Measurements from ENCODE around the gene PREP.
A peak's percentile ranks its signal among the peaks of the same experiment; 100 is the strongest.
"Not testable (repeated sequence)": the region's sequence is repeated elsewhere in the genome, so short reads cannot be mapped to it uniquely, and the experiment has no call there.

PREP gene

DNA sequence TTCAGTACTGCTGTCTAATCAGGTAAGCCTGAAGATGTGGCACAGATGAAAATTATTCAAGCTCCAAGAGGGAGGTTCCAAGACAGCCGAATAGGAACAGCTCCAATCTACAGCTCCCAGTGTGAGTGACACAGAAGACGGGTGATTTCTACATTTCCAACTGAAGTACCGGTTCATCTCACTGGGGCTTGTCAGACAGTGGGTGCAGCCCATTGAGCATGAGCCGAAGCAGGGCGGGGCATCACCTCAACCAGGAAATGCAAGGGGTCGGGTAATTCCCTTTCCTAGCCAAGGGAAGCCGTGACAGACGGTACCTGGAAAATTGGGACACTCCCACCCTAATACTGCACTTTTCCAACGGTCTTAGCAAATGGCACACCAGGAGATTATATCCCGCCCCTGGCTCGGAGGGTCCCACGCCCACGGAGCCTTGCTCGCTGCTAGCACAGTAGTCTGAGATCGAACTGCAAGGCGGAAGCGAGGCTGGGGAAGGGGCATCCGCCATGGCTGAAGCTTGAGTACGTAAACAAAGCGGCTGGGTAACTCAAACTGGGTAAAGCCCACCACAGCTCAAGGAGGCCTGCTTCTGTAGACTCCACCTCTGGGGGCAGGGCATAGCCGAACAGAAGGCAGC, 64.4 kb downstream of the PREP start:
- DNase-seq = not testable (repeated sequence)

DNA sequence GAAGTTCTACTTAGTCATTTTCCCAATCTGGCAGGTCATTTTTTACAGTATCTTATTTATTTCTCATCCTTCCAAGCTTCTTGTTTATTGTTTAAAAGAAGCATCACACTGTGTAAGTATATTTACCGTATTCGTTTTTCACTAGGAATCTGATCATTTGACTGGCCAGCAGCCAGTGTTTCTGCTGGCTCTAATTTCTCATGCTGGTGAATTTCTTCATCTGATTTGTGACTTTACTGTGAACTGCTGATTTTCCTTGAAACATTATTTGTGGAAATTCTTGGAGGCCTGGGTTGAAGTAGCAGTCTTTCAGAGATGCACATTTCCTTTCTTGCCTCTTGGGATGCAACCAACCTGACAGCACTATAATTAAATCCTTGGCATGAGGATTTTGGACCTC, 65.9 kb downstream of the PREP start:
- no peak for DNase-seq

DNA sequence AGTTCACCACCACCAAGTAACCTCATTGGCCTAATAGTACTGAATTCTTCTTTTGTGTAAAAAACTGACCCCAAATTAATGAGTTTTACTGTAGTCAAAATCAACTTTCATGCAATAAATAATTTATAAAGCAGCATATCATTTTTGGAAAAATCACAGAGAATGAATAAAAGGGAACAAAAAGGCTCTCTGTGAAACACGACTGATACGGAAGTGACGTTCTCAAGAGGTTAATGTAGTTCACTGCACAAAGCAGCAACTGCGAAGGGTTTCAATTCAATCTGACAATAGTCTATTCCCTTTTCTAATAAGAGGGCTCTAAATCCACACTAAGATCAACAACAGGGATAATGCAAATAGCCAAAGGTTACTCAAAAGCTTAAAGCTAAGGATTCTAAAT, 70.3 kb downstream of the PREP start:
- DNase-seq = no peak

DNA sequence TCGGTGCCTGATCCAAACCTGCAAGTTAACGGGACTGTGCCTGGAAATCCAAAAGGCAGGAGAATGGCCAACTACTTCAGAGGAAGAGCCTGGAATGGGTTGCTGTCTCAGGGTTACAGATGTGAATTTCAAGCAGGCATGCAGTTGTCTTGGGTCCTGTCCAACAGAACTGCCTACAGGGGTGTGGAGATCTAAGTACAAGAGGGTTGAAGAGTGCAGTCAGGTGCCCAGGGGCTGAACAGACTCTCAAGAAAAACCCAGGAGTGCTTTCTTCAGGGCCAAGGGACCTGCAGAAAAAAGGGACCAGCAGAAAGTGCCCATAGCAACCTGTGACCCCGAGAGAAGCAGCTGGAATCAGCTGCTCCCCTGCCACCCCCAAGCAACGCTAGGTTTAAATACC, 71.0 kb downstream of the PREP start:
- no peak for DNase-seq

DNA sequence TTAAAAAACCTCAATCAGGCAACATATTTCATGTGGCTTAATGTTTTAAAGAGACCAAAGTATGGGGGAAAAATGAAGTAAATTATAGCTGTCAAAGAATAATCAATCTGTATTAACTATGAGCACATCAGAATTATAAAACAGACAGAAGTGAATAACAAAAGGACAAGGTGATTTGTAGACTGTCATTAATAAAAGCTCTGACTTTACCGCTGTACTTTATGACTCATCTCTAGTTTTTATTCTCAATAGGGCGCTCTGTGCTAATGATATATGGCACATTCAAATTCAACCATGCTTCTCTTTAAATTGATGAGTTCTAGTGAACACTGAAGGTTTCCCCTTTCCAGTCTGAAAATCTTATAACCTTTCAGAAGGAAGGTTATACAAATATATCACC, 72.0 kb downstream of the PREP start:
- DNase-seq = no peak

DNA sequence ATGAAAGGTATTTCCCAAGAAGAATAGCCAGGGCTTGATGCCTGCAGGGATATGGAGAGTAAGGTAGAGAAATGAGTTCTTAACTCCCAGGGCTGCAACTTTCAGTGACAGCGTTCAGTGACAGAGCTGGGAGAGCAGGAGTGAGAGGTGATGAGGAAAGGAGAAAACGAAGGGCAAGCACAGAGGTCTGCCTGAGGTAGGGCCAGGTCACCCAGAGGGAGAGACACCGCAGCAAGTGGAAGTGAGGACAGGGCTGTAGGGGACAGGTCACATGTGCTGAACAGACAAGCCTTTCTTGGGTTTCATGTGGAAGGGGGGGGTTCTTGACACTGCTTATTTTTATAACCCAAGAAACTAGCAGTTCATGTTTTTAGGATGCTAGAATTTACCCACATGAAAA, 72.5 kb downstream of the PREP start:
- no peak for DNase-seq

DNA sequence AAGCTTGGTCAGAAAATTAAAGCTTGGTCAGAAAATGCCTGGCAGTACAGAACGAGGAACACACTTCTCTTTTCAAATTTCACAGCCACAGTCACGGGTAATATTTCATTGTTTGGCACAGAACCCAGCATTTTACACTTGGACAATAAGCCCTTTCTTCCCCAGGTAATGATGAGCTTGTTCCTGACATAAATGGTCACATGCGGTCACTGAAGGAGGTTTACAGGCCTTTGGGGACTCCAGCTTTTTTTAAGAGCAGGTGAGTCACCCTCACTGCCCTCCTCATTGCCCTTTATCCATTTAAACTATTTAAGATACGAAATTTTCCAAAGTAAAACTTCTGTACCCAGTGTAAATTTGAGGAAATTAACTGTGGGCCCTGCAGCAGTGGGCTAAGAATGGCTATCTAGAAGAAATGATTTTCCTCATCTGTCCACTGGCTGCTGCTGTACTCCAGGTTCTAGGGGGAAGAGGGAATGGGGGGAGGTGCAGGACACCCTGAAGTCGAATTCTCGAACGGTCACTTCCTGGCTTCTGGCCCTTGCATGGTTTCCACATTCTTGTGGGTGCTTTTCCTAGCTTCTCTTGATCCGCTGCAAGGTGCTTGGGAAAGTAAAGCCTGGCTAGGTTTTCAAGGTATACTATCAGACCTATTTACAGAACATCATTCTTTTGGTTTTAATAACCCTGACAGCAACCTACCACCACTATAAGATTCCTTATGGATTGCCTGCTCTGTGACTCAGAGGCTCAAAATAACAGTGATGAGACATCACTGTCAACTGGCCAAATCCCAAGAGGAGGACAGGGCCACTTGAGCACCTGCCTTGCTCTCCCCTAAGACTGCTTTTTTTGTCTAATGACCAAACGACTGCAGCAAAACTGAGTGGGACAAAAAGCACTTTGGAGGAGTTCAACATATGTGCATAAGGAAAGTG, 75.8 kb downstream of the PREP start:
- DNase-seq = peak; percentile 72

DNA sequence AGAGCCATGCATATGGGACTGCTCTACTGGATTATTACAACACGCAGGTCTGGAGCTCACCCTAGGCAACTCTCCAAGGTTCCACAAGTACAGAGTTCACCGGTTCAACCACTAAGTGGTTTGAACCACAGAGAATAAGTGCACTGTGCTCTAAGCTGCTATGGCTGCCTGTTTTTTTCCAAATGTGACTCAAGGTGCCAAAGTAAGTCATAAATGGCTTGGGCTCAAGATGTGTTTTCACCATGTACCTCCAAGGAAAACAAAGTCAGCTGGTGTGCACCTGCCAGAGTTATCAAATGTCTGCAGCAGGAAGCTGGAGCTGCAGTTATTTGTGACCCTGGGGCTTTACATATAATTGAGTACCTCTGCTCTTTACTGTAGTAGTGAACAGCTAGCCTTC, 76.7 kb downstream of the PREP start:
- DNase-seq = peak; percentile 94

DNA sequence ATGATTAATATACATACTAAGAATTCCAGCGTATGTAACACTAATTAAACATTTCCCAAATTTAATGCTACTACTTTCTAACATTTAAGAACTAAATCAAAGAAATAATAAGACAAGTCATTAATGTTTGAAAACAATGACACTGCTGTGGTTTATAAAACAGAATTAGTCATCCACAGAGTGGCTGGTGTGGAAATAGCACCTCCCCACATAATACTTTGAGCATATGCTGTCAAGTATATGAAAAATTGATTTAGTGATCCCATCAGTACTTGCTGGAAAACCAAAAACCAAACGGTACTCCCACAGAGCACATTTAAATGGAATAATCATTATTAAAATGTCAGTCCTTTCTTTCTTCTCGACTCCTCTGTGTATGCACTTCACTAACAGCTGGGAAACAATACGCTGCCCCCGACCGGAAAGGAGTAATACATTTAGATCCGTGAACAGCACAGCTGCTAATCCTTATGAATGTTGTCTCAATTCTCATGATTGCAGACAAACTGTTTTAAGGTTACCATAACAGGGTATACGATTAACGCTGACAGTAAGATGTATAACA, 78.4 kb downstream of the PREP start:
- peak; percentile 57 for DNase-seq

DNA sequence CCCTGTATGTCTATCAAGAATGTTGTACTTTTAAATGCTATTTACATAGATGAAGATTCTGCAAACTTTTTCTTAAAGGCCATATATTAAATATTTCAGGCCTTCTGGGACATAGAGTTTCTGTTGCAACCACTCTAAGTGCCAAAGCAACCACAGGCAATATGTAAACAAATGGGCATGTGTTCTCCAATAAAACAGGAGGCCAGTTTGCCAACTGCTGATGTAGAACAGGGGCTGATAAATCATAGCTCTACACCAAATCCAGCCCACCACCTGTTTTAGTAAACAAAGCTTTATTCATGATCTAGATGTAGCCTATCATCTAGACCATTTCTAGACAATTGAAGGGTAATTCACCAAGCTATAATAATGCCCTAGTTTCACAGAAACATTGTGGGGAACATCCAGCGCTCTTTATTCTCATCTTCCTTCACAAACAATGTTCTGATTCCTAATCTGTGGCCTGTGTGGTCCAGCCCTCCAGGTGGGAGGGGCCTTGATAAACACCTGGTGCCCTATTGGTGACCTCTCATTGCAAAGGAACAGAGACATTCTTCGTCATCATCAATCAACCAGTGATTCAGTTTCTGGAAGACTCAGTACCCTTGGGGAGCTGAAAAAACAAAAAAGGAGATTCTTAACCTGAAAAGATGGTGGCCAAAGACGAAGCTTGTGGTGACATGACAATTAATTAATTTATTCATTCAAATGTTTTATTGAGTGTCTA, 80.2 kb downstream of the PREP start:
- peak; percentile 75 for DNase-seq

DNA sequence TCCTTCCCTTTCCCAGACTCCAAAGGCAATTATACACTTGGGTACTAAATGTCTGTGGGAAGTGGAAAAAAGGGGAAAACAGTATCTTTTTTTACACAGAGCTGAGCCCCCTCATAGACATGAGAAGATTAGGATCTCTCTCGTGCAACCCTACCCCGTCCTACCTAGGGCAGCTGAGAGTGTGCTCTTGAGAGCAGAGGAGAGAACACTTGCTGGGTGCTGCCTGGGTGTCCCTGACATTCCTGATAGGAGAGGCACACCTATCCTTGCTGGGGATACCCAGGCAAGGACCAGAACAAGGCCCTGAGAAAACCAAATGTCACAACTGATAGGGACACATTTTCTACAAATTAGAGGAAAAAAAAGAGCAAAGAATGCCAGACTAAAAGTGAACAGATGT, 81.2 kb downstream of the PREP start:
- peak; percentile 82 for DNase-seq

DNA sequence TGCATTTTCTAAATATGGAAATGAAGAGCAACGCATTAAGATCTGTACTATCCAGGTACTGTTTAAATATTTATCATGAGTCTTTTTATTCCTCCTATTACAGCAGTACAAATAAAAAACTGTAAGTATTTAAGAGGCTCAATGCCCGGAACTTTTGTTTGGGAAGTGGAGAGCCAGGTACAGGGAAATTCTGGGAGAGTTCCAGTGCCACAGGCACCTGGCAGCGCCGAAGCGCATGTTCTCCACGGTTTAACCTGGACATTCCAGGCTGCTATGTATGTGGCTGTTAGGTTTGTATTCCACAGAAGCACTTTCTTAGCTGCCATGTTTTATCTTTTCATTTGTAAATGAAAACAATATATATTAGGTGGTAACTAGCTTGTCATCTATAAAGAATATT, 81.7 kb downstream of the PREP start:
- DNase-seq = no peak

DNA sequence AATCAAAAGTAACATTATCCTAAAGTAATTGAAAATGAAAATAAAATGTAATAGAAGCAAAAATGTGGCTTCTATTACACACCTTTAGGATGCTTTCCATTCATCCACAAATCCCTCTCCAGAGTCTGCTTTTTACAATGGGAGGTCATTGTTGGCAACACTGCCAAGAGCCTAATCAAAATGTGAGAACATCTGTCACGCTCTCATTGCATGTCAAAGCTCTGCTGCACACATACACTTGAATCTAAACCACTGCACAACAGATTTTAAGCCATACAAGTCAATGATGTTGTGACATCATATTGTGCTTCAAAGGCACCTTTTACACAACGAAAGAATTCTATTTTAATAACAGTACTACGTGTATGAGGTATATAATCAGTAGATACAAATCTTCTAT, 82.1 kb downstream of the PREP start:
- peak; percentile 90 for DNase-seq

DNA sequence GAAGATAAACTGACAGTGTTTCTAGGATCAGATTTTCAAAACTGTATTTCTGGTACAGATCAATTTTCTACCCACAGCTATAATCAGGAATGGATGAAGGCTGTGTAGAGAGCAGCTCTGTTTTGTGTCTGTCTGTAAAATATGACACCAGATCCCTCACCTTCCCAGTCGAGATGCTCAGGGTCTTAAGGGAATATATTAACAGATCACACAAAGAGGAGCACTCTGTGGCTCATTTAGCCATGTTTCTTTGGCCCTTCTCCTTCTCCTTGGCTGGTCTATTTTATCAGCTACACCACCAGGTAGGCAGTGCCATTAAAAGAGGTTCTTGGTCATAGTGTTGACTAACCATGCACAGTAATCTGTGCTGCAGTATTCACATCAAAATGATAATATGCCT, 82.6 kb downstream of the PREP start:
- peak; percentile 78 for DNase-seq

DNA sequence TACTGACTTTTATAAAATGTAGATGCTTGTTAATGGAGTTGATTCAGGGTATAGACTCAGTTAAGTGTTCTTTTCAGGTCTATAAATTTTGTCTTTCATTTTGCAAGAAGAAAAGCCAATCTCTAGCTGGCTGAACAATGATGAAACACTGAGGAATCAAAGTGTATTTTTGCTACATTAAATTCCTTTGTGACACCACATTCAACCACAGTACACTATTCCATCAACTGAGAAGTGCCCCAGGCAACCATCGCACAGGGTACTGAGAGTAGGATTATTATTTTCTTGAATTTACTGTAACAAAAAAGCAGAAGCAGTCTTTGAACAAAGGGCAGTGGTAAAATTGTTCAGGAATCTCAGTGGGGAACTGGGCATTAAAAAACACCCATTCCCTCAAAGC, 83.6 kb downstream of the PREP start:
- DNase-seq = no peak

DNA sequence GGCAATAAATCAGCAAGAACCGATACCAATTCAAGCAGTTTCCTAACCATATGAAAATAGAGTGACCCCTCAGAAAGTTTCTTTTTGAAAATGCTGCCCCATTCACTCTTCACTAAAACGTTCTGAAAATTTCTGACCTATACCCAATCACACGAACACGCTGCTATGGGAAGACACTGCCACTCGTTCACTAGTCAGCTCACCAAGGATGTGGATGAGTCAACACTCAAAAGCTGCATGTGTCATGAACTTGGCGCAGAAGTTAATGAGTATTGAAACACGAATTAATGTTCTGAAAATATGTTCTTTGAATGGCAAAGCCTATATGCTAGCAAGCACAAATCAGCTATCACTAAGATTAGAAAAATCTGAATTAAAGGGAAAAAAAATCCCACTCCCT, 84.2 kb downstream of the PREP start:
- DNase-seq = no peak

DNA sequence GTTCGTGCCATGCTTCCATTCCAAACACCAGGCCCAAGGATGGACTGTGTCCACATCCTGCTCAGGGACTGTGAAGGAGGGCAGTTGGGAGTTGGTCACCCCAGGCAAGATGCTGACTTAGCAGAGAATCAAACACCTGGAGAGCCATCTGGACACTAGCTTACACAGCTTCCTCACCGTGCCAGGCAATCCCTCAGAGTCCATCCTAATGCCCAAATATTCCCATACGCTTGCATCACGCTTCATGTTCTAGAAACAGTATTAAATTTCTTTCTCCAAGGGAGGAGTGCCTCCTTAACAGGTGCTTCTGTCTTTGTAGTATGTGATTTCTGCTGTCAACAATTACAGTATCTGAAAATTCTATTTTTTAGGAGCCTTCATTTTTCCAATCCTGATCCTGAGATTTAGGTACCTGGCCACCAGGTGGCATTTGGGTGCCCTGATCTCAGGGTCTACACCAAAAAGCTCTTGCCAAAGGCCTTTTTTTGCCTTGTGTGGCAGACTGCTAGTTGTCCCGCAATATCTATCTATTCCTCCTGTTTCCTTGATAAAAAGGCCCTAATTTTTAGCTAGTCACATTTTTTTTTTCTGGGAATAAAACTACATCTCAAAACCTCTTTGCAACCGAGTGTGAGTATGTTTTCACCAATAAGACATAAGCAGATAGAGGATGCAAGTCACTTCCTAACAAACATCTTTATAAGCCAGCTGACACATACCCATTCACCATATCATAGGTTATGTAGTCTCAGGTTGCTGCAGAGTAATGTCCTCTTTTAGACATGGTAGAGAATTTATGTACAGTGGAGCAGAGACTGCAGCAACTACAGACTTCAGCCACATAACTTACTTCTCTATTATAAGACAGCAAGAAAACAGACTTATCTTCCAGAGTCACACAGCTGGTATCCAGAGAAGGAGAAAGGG, 85.0 kb downstream of the PREP start:
- DNase-seq = peak; percentile 57

DNA sequence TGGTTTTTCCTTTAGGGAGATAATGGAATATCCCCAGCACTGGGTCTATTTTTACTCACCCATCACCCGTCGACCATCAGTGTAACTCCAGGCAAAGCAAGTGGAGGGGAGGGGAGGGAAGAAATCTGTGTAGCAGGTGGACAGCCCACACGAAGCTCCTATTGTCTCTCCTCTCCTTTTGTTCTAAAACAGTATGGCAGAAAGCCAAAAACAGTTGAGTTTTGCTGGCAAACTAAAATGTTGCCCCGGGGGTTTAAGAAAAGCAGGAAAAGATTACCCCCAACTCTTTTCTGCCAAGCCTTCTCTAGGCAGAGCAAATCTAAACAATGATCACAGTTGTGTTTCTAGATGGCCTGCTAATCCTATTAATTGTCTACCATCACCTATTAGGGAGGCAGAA, 89.7 kb downstream of the PREP start:
- peak; percentile 11 for DNase-seq

DNA sequence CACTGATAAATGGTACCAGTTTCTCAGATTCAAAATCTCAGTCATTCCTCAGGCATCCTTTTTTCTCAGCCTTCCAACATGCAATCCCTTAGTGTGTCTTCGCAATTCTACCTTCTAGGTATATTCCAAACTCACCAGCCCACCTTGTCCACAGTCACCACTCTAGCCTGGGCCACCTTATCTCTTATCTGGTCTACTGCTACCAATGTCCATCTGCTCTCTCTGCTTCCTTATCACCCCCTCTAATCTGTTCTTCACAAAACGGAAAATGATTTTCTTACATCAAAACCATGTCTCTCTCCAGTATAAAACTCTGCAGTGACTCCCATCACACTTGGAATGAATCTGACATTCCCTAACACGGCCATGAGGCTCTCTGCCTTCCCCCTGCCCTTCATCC, 91.9 kb downstream of the PREP start:
- no peak for DNase-seq

DNA sequence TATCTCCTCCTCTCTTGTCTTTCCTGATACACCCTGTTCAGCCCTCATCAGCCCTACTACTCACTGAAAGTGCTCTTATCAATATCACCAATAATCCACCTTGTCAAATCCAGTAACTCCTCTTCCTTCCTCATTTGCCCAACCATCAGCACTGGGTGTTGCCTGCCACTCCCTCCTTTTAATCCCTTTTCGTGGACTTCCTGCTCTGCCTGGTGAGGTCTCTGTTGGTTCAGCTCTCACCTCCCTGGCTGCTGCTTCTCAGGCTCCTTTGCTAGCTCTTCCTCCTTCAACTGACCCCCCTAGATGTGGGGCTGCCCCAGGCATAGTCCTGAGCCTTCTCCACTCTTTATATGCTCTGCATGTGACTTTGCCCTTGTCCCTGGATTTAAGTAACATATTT, 92.5 kb downstream of the PREP start:
- DNase-seq = no peak

DNA sequence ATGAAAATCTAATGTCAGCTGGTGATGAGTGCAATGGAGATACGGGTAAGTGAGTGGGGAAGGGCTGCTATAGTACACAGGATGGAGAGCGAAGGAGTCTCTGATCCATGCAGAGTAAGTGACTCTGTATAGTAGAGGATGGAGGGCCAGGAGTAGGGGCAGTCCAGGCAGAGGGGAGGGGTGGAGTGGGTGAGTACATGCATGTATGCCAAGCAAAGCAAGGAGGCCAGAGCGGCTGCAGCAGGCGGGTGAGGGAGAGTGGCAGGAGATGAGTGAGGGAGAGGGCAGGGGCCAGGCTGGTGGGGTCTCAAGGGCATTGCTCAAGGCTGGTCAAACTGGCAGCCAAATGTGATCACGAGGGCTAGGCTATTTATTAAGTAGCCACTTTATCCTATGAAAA, 94.0 kb downstream of the PREP start:
- no peak for DNase-seq

DNA sequence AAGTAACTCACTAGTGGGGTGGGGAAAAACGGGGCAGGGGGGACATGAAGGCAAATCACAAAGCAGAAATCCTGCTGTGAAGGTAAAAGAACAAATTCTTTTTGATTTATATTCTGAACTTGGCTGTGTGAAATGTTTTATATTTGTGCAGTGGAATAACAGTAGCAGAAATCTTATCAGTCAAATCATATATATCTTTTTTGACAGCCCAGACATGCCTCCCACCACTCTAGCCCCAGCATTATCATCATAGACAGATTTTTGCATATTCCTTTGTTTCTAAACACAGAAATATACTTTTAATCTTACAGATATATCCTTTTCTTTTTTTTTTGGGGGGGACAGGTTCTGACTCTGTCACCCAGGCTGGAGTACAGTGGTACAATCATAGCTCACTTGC, 97.4 kb downstream of the PREP start:
- no peak for DNase-seq
